CD4-positive, alpha-beta T cell treated with Interleukin-2 at 100 ng/mL for 4 hours (primary cell): ENCODE measurements around the gene STN1.

Experiments used
- DNase-seq: peaks from one replicate; pipeline ENCODE4 v3.0.0-alpha.2; 2020; ENCODE audit warnings: low spot score

Gene STN1

DNA sequence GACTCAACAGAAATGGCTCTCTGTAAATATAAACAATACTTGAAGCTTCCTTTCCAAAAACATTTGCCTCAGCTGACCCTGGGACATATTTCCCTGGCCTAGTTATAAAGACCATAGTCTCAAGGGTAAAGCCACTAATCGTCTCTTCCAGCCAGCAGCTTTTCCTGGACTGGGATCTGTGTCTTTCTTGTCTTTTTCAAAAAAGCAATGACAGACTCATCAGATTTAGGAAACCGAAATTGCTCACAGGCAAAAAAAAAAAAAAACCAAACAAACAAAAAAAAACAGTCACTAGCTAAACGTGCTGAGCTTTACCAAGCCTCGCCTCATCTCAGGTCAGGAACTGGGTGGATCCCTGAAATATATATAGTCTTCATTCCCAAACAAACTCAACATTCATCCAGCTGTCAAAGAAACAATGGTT lies 23.5 kb downstream of the STN1 start:
- no peak for DNase-seq

DNA sequence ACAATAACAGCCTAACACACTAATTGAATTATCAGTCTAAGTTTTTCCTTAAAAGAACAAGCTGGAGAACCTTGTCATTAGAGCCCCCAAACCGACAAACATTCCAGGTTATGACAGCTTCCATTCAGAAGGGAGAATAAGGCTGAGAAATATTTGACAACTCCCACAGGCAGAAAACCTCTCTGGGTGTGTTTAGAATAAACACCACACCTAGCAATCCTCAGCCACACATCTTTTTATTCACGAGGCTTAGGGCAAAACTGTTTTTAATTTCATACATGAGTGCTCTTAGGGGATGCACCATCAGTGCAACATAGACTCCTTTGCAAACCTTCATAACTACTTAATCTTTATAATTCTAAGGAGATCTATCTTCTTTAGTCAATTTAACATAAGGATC lies 24.2 kb downstream of the STN1 start:
- DNase-seq: no peak

DNA sequence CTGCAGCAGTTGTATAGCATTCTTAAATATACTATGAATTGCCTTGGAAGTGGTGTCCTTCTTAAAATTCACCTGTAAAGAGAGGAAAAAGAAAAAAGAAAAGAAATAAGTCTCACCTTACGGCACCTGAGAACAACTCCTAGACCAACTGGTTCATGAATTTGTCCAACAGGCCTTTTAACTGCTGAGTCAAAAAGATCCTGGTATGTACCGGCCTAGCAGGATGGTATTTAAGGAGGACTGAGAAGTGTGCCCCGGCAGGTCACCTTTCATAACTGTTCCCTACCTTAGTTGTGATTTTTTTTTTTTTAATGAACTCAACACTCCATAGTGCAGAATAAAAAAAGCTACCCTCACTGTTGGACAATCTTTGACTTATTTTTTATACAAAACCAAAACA lies 25.8 kb downstream of the STN1 start:
- DNase-seq: no peak

DNA sequence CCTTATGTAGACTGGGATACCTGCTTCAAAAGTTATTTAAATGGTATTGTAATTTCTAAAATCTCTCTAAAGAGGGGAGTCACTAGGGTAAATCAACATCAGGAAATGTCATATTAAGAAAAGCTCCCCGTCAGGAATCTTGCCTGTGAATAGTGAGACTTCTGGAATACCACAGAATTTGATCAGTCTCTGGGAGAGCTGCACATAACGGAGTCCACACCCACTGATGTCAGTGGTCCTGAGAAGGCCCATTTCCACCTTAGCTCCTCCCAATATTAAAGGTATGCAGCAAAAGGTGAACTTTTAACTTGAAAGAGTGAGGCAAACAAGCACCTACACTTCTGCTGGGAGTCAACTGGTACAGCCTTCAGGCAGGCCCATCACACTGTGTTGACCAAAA lies 27.3 kb downstream of the STN1 start:
- DNase-seq: no peak

DNA sequence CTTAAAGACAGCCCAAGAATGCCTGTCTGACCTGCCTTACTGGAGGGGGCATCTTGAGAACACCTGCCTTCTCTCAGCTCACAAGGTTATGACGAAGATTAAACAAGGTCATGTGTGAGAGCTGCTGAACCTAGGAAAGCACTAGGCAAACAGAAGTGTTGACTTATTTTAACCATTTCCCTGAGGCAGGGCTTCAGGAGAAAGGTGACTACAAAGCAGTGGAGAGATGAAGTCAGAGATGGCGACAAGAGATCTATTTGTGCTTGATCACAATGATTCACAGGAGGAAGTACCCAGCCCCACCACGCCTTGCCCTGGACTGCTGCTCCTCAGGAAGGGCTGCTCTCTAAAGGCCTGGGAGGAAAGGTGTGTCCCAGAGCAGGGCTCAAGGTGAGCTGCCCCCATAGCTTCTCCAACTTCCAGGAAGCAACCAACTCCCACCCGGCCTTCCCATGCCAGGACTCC lies 27.8 kb downstream of the STN1 start:
- peak; percentile 67 for DNase-seq

DNA sequence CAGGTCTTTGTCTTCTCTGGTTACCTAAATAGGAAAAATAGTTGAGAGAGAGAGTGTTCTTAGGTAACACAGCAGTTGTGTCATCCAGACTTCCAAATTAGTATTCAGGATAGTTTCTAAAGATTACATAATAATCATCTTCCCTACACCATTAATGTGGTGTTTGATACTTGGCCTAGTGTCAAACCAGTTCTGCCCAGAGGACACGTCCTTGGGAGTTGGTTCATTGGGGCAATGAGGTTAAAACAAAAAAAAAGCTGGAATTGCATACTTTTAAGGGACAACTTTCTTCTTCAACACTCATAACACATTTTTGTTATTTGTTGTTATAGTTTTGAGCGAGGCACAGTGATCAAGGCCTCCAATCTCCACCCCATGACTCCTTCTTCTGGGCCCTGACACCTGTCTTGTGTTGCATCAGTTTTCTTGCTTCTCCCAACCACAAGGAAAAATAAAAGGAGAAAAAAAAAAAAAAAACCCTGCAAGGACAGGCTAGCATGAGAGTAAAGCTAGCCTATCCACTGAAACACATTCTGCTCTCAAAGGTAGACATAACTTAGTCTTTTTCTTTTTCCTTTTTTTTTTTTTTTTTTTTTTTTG lies 28.8 kb downstream of the STN1 start:
- no peak for DNase-seq

DNA sequence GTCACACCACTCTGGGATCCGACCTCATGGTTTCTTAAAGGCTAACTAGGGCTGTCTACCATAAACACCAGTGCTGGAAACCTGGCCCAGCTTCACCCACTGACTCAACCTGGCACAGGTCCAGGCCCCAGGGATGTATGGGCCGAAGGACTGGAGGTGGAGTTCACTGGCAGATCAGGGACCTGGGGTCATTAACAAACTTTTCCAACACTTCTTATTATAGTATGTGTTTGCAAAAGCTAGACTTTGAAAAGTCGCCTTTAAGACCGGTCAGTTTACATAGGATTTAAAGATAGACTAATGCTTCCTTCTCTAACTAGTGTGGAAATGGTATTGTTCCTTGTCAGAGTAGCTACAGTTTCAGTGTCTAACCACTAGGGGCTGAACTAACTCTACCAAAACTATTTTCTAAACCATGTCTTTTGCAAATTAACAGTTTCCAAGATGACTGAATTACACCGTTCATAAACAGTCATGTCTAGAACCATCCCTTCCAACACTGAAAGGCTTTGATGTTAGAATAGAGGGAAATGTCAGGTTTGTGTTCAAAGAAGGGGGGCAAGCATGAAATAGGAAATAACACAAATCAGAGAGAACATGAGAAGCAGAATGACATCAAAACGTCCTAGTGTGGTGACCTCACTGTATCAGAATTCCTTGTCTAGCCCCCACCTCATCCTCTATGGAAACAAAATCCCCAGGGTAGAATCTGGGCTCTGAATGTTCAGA lies 29.7 kb downstream of the STN1 start:
- peak; percentile 79 for DNase-seq

DNA sequence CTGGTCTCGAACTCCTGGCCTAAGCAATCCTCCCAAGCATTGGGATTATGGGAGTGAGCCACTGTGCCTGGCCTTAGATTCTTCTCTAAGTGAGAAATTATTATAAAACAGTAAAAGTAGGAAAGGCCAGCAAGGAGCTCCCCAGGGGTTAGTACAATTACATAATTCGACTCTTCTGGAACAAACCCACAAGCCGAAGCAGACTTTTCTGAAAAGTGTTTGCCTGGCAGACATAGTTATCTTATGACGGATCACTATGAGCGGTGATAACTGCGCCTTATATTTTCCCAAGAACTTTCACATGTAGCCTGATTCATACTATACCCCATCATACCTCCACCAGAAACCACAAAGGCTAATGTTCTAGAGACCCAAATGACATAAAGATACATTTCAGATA lies 32.4 kb downstream of the STN1 start:
- DNase-seq: no peak

DNA sequence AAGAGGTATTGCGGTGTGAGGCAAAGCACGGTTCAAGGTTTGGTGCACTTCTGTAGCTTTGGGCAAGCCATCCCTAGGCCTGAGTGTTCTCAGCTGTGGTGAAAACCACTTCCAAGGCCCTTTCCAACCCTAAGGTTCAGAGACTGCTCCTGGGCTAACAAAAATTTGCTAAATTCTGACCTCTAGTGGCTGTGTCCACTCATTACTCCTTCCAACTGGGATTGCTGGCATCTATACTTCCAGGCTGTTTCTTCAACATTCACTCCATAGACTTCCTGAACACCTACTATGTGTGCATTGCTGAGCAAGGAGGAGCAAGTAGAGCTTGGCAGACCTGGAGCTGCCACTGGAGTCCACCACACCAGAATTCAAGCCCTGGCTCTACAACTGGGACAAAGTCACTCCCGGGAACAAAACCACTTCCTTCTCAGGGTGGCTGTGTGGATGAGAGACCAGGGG lies 33.3 kb downstream of the STN1 start:
- DNase-seq: peak; percentile 24

DNA sequence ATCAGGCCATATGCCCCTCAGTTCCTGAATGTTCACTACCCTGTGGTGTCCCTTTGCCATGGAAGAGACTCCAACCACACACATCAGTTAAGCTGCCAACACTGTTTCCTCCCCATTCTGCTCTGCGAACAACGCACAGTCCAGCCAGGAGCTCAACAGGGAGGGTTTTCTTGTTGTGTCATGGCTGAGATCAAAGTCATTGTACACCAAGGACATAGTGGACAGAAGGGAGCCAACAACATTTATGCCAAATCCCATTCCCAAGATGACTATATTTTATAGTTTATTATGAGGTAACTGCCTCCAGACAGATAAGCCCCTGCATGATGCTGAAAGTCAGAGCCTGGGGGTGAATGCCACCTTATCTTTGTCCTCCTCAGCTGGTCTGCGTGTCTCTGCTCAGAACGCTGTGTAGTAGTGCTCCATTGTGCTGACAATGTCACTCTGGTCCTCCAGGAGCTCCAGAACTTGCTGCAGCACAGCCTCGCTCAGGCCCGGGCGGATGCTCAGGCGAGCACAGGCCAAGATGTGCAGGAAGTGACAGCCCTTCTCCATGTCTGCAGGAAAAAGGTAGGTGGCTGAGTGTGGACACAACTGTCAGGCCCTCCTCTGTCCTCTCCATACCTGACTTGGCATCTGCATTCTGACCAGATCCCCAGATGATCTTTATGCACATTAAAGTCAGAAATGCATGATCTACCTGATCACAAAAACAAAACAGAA lies 35.5 kb downstream of the STN1 start:
- DNase-seq: no peak

DNA sequence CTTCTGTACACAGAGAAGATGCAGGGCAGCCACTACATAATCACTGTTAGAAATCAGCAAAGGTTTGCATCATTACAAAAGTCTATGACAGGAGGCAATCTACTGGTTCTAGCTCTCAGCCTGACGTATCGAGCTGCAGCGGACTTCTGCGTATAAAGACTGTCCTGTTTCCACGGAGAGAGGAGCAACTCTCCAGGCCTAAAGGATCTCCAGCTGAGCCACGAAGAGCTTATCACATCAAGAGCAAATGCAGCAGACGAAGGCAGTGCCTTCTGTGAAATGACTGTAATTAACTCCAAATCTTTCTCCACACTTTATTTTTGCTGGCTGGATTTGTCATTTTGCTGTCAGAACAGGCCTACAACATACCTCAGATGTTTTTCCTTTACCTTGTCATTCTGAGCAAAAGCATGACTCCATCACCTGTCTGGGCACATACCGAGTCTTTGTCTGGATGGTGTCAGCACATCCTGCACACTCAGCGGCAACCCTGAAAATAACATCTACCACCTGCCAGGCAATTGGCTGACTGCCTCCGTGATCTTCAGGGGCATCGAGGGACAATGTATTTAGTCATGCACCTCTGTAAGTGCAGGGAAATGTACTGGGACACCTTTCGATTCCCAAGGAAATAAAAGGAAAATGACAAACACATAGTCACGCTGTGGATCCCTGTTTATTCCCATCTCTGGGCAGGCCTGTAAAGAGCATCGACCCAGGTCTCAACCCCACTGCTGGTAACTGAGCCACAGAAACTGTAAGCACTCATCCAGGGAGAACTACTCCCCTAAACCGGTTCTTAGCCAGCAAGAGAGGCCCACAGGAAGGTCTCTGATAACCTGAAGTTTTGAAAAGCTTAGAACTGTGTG lies 36.3 kb downstream of the STN1 start:
- no peak for DNase-seq

DNA sequence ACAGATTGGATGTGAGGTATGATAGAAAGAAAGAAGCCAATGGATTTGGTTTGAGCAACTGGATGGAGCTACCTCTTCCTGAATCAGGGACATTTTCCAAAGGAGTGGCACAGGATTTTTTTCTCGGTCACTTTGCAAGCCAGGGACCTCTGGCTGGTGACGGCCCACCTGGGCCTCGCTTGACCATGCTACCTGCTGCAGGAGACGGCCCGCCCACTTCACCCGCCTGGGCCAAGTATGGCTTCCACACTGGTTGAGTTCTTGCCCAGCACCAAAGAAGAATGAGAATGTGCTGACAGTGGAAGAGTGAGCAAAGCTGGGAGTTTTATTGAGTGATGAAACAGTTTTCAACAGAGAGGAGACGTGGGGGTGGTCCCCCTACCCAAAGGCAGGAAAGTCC lies 38.2 kb downstream of the STN1 start:
- no peak for DNase-seq

DNA sequence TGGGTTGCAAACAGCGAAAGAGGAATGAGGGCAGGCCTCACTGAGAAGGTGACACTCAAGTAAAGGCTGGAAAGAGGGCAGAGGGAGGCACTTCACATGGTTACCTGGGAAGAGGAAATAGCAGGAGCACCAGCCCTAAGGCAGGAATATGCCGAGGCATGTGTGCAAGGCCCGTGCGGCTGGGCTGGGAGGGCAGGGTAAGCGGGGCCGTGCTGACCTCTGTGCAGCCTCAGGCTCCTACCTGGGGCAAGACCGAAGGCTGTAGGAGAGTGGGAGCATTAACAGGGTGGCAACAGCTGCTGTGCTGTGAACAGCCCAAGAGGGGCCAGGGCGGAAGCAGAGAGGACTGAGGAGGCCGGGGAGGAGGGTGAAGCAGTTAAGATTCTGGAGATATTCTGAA lies 38.6 kb downstream of the STN1 start:
- no peak for DNase-seq

DNA sequence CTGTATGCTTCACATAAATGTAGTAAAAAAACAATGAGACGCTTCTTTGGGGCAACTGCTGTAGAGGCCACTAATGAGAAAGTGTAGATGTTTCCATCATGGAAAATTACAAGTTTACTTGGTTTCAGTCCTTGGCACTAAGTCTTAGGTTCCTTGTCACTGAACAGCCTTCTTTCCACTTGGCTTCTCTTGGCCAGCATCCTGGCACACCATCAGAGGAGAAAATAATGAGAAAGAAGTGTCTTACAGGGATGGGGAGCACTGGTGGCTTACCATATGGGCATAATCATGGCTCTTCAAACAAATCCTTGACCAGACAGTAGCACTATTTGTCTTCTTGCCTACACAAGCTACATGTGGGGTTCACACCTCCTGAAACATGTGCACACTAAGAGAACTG lies 40.1 kb downstream of the STN1 start:
- no peak for DNase-seq

DNA sequence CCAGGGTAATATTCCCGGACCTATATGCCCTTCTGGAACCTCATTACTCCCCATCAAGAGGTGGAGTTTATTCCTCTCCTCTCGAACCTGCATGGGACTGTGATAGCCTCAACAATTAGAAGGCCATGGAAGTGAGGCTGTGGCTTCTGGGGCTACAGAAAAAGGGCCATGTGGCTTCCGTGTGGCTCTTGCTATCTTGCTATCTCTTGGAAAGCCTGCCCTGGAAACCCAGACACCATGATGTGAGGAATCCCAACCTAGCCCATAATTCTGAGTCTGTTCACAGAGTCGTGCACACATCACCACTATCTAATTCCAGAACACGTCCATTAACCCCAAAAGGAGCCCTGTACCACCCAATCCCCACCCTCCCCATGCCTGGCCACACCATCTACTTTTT lies 41.8 kb downstream of the STN1 start:
- DNase-seq: no peak

DNA sequence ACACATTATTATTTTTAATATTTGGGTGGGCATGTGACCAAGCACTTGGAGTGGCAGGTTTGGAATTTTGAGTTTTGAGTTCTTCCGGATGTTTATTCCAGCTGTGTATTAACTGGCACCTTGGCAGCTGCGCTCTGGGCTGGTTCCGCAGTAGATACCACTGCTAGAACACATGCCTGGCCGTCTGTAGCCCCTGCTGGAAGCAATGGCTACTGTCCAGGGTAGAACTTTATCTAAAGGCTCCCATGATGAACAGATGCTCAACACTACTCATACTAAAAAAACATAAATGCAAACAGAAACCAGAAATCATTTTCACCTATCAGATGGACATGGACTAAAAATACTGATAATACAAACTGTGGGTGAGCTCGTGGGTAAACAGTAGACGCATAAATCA lies 43.3 kb downstream of the STN1 start:
- DNase-seq: no peak

DNA sequence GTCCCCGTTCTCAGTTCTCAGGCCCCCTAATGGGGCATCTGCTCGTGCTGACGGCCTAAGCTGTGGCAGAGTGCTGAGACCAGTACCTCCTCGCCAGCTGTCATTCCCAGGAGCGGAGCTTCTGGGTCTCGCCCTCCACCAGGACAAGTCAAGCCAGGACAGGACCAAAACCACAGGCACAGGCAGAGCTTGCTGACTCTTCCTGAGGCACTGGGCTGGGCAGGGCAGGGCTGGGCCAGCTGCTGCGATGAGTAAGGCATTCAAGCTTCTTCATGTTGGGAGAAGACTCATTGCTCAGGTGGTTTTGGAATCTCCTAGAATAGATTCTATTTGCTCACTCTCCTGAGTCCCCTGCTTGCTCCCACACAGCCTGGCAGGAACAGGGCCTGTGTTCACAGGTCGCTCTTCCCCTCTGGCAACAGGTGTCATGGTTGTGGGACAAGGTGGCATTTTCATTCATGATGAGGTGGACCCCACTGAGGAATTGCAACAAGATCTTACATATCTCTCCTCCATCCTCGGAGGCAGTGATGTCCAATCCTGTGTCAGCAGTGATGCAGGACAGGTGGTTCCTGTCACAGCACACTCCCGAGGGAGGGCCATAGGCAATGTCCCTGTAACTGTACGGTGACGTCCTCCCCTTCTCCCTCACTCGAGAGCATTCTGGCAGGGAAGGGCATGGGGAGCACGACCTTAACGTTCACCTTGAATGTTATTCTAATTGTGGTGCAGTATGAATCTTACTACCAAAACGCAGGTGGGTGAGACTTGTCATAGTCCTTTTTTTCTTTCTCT lies 45.6 kb downstream of the STN1 start:
- DNase-seq: no peak

DNA sequence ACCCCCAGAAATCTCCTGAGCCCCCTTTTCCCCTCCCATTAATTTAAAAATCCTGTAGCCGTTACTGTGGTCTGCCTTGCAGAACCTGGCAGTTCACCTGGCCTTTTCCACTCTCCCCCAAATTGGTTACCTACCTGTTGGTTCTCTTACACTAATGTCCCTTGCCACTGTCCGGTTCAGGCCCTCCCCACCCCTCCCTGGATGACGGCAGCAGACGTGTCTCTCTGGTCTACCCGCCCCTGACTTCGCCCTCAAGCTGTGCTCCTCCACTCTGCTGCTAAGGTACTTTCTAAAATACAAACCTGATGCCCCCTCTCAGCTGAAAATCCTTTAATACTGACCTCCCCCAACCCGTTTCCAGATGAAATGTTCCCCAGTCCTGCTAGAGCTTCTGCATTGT lies 47.0 kb downstream of the STN1 start:
- DNase-seq: no peak

DNA sequence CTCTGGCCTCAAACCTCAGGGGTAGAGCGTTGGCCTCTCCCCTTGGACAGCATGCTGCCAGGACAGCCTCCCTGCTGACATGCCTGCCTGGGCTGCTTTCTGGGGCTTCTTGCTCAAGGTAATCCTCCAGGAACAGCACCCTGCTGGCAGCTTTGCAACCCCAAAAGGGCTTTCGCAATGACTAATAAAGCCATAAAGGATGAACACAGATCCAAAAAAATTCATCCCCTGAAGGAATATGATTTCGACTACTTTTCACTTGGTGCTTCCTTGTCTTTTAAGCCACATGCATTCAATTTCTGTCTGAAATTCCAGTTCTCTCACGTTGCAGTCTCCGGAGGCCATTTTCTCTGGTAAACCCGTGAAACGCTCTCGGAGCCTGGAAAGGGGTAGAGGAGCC lies 47.5 kb downstream of the STN1 start:
- no peak for DNase-seq

DNA sequence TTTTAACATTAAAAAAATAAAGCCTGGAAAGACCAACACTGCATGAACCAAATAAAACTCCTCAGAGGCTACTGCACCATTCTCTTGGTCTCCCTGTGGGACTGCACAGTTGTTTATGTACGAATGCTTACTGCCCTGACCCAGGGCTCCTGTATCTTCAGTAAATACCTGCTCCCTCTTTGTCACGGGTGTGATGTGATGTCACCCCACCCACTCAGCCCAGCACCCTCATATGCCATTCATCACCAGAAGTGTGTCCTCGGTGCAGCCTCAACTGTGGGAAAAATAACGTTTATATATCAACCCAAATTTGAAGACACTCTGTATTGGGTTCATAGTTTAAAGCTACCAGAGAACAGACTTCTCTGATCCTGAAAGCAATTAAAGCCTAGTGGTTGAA lies 48.6 kb downstream of the STN1 start:
- no peak for DNase-seq

DNA sequence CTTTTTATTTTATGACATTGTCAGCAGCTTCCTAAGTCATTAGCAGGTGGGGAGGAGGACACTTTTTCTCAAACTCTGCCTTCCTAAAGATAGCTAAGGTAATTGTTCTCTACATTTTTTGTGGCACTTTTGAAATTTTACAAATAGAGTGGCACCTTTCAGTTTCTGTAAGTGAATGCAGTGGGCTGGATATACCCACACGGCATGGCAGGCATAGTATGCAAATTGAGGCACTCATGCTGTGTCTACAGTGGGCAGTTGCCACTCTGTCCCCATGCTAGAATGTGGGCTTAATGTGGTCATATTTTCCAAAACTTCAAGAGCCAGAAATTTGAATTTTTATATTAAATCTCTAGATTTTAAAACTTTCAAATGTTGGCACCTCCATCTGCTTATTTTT lies 49.8 kb downstream of the STN1 start:
- DNase-seq: no peak

DNA sequence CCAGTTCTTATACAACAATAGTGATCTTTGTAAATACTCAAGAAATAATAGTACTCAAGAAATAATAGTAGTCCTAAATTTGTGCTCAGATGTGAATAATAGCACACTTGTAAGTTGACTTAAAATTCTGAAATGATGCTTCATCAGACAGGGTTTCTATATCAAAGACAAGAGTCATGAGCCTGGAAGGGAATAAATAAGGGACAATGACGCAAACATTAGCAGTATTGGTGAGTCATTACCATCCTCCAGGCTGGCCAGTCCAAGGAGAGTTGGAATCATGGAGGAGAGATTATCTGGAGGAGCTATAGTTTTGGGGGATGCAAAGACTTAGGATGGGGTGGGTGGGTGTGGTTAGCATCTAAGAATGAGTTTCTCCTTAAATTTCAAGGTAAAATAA lies 56.5 kb downstream of the STN1 start:
- no peak for DNase-seq
